ENCODE results near the gene YAE1. TPM values are rescaled to one million over a fixed set of nuclear protein-coding genes. Genes with fewer than 3 reads are reported as not detected.

Gene YAE1
- total RNA-seq, 3 donors from 2014 or later = 14.4 to 34.7 (median 24.6) TPM

DNA sequence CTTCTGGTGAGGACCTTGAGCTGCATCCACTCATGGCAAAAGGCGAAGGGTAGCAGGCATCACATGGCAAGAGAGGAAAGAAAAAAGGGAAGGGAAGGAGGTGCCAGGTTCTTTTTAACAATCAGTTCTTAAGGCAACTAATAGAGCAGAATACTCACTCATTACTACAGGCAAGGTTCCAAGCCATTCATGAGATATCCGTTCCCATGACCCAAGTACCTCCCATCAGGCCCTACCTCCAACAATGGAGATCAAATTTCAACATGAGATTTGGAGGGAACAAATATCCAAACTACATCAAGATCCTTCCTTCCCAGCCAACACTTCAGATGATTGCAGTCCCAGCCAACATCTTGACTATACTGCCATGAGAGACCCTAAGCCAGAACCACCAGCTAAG, 38.9 kb upstream of the YAE1 start:
- Histone ChIP-seq H3K4me3 (no peak overlapping the region), H3K9me3 (no peaks in the 10 kb centered on the region), H3K27me3 (no peaks in the 10 kb centered on the region), H3K27ac (no peak overlapping the region), H3K36me3 (no peaks in the 10 kb centered on the region), H3K4me1 (no peaks in the 10 kb centered on the region)
- intact Hi-C loops (cut with DNase I; ENCODE audit: low total_unique reads) = loop anchor here (10.0 kb wide), 1 partner anchor 732 kb away; no protein-coding TSS in a partner anchor
- TF ChIP-seq POLR2AphosphoS5 (IDR thresholded peaks at IDR 0.05) (no peak), CTCF (IDR thresholded peaks at IDR 0.05) (no peak), POLR2A (IDR thresholded peaks at IDR 0.05) (no peak)
- no peak for DNase-seq (ENCODE audit: low spot score in 2 of 2)

DNA sequence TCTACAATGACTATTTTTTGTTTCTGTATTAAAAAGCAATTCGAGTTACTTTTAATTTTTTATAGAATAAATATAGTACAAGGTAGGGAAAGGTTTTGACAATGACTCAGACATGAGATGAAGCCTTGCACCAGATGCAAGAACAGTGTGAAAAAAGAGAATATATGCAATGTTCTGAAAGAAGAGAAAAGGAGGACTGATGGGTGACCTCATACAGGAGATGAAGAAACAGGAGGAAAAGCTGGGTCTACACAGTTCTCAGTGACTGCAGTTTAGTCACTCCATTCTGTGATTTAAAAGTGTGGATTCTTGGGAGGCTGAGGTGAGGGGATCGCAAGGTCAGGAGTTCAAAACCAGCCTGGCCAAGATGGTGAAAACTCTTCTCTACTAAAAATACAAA, 38.3 kb upstream of the YAE1 start:
- H3K4me3 ChIP-seq = no peak overlapping the region
- no peaks in the 10 kb centered on the region for H3K27me3 ChIP-seq
- H3K27ac ChIP-seq = no peak overlapping the region
- no peak for TF ChIP-seq POLR2AphosphoS5 (IDR thresholded peaks at IDR 0.05)
- no peak for TF ChIP-seq POLR2A (IDR thresholded peaks at IDR 0.05)
- TF ChIP-seq CTCF (IDR thresholded peaks at IDR 0.05) = no peak
- DNase-seq (ENCODE audit: low spot score in 2 of 2) = no peak
- H3K36me3 ChIP-seq = no peaks in the 10 kb centered on the region
- intact Hi-C loops (cut with DNase I; ENCODE audit: low total_unique reads) = loop anchor here (10.0 kb wide), 1 partner anchor 733 kb away; no protein-coding TSS in a partner anchor
- H3K9me3 ChIP-seq = no peaks in the 10 kb centered on the region
- H3K4me1 ChIP-seq = no peaks in the 10 kb centered on the region

GRCh38 chr7:39528849-39529248, 37.4 kb upstream of the YAE1 start:
- no peak for DNase-seq (ENCODE audit: low spot score in 2 of 2)
- no peaks in the 10 kb centered on the region for H3K4me1 ChIP-seq
- no peak overlapping the region for H3K4me3 ChIP-seq
- intact Hi-C loops (cut with DNase I; ENCODE audit: low total_unique reads) = loop anchor here (10.0 kb wide), 1 partner anchor 734 kb away; no protein-coding TSS in a partner anchor
- TF ChIP-seq CTCF (IDR thresholded peaks at IDR 0.05) (no peak), POLR2A (IDR thresholded peaks at IDR 0.05) (no peak), POLR2AphosphoS5 (IDR thresholded peaks at IDR 0.05) (no peak)
- no peaks in the 10 kb centered on the region for H3K36me3 ChIP-seq
- H3K27ac ChIP-seq = no peak overlapping the region
- no peaks in the 10 kb centered on the region for H3K9me3 ChIP-seq
- H3K27me3 ChIP-seq = no peaks in the 10 kb centered on the region

- Histone ChIP-seq H3K4me3 (no peak overlapping the region), H3K4me1 (no peaks in the 10 kb centered on the region), H3K27ac (no peak overlapping the region), H3K36me3 (no peaks in the 10 kb centered on the region), H3K9me3 (no peaks in the 10 kb centered on the region), H3K27me3 (no peaks in the 10 kb centered on the region)
- no peak for TF ChIP-seq CTCF (IDR thresholded peaks at IDR 0.05)
- no peak for TF ChIP-seq POLR2AphosphoS5 (IDR thresholded peaks at IDR 0.05)
- TF ChIP-seq POLR2A (IDR thresholded peaks at IDR 0.05) = no peak
- intact Hi-C loops (cut with DNase I; ENCODE audit: low total_unique reads) = loop anchor here (10.0 kb wide), 1 partner anchor 735 kb away; no protein-coding TSS in a partner anchor
- DNase-seq (ENCODE audit: low spot score in 2 of 2) = no peak
These were observed 36.6 kb upstream of the YAE1 start for GRCh38 chr7:39529582-39529981.

GRCh38 chr7:39530971-39531370, 35.2 kb upstream of the YAE1 start:
- no peak for DNase-seq (ENCODE audit: low spot score in 2 of 2)
- Histone ChIP-seq H3K4me3 (no peak overlapping the region), H3K4me1 (no peaks in the 10 kb centered on the region), H3K27me3 (no peaks in the 10 kb centered on the region), H3K27ac (no peak overlapping the region), H3K9me3 (no peaks in the 10 kb centered on the region), H3K36me3 (no peaks in the 10 kb centered on the region)
- no peak for TF ChIP-seq POLR2A (IDR thresholded peaks at IDR 0.05)
- TF ChIP-seq POLR2AphosphoS5 (IDR thresholded peaks at IDR 0.05) = no peak
- no peak for TF ChIP-seq CTCF (IDR thresholded peaks at IDR 0.05)
- intact Hi-C loops (cut with DNase I; ENCODE audit: low total_unique reads) = no loop called here

Measured in breast epithelium (tissue), 4 donors.